HepG2 (cell line): ENCODE results near the gene IFI30. TPM values are rescaled to one million over a fixed set of nuclear protein-coding genes. Genes with fewer than 3 reads are reported as not detected.

Experiments
- AGO2 ChIP-seq: fragments of 200-400 bp; formaldehyde crosslinking; optimal IDR thresholded peaks from 2 replicates; pipeline ENCODE3; 2017; ENCODE audit warnings: mild to moderate bottlenecking, low read depth, low read length, moderate library complexity
- ARHGAP35 ChIP-seq: sonication (generic); formaldehyde crosslinking; IDR thresholded peaks from 2 replicates; pipeline ENCODE4 v1.9.0; 2022; ENCODE audit warnings: mild to moderate bottlenecking, inconsistent platforms, moderate library complexity, missing genetic modification reagents, borderline replicate concordance
- HCFC1 ChIP-seq: fragments of 150-350 bp; IDR thresholded peaks from 2 replicates; pipeline ENCODE4 v1.6.1; 2014; ENCODE audit warnings: low read depth, low read length
- IRF2 ChIP-seq: IDR thresholded peaks from 2 replicates; pipeline ENCODE4 v1.6.1; 2018; ENCODE audit warnings: missing genetic modification reagents, missing compliant biosample characterization
- LCORL ChIP-seq, 2 experiments: fragments of 450-650 bp in 1 of 2; sonication (generic) in 1 of 2; formaldehyde crosslinking in 1 of 2; IDR thresholded peaks; 2 replicates each; pipeline versions ENCODE4 v1.5.0 to v1.6.1; 2017 to 2020; ENCODE audit warnings: antibody characterized with exemption in 1 of 2, missing genetic modification reagents in 1 of 2
- ZFY ChIP-seq: sonication (generic); formaldehyde crosslinking; IDR thresholded peaks from 2 replicates; pipeline ENCODE4 v1.4.0; 2020; ENCODE audit warnings: missing genetic modification reagents
- ZNF276 ChIP-seq: sonication (generic); formaldehyde crosslinking; IDR thresholded peaks from 2 replicates; pipeline ENCODE4 v1.4.0; 2020; ENCODE audit warnings: mild to moderate bottlenecking, low read depth, missing genetic modification reagents
- ZNF335 ChIP-seq: sonication (generic); formaldehyde crosslinking; IDR thresholded peaks from 2 replicates; pipeline ENCODE4 v1.4.0; 2020; ENCODE audit warnings: missing genetic modification reagents
- ZNF781 ChIP-seq: sonication (generic); formaldehyde crosslinking; IDR thresholded peaks from 2 replicates; pipeline ENCODE4 v1.5.1; 2020; ENCODE audit warnings: borderline replicate concordance, mild to moderate bottlenecking, missing genetic modification reagents; ENCODE audit errors: not compliant biosample characterization
- polyA plus RNA-seq, 8 experiments: library from polyadenylated mRNA; depleted of rRNA in 3 of 8; stranded (reverse) in 7 of 8; unstranded in 1 of 8; fragments of >200 nt; fragmentation: Illumina TruSeq in 4 of 8; extraction: Trizol in 4 of 8; gene quantifications; 2 replicates each; pipeline versions ENCODE4 v1.2.1 to v1.2.3, GENCODE V29; 2011 to 2016; ENCODE audit warnings: low read depth in 4 of 8, missing spikeins in 1 of 8, mixed read lengths in 1 of 8; ENCODE audit not compliant: insufficient read depth in 1 of 8
- total RNA-seq, 5 experiments: library from RNA; depleted of rRNA; stranded (reverse); fragments of >200 nt; fragmentation: Illumina TruSeq; extraction: Trizol; gene quantifications; 2 replicates each; pipeline ENCODE4 v1.2.3, GENCODE V29; 2016; ENCODE audit warnings: low read depth in 1 of 5
- TF ChIP-seq, protein P1 (sequence below), 2 experiments: fragments of 450-650 bp in 1 of 2; sonication (generic) in 1 of 2; formaldehyde crosslinking in 1 of 2; IDR thresholded peaks; 2 replicates each; pipeline versions ENCODE4 v1.6.1 to v1.8.0; 2016 to 2022; ENCODE audit warnings: antibody characterized with exemption in 1 of 2, mild to moderate bottlenecking in 1 of 2, missing genetic modification reagents in 1 of 2
- TF ChIP-seq, protein P2 (sequence below): sonication (generic); formaldehyde crosslinking; IDR thresholded peaks from 2 replicates; pipeline ENCODE4 v1.5.1; 2020; ENCODE audit warnings: mild to moderate bottlenecking, moderate library complexity, missing genetic modification reagents
- TF ChIP-seq, protein P3 (sequence below): sonication (generic); formaldehyde crosslinking; conservative IDR thresholded peaks from 2 replicates; pipeline ENCODE4 v1.8.0; 2022; ENCODE audit warnings: mild to moderate bottlenecking, moderate library complexity, missing genetic modification reagents

The IFI30 gene
- total and polyA plus RNA-seq, 2 of the 13 experiments (the other 11 are each of a cell fraction or from before 2014, with no cell fraction given): 25.0 to 79.4 TPM

DNA sequence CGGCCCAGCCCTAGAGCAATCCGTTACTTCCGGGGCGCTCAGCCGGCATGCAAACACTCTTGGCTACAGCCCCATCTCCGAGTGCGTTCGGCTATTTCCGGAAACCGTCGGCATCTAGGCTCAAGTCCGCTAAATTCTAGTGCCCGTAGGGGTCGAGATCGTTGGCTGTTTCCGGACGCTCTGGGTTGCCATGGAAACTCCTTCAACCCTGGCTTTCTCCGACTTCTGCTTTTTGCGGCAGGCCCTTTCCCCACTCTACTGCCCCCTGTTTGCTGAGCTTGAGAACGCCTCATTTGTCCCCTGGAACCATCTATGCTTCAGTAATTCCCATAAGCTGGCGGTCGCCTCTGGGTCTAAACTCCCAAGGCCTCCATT is 21.2 kb upstream of the IFI30 start (continued):
- TF ChIP-seq, protein P1, sequence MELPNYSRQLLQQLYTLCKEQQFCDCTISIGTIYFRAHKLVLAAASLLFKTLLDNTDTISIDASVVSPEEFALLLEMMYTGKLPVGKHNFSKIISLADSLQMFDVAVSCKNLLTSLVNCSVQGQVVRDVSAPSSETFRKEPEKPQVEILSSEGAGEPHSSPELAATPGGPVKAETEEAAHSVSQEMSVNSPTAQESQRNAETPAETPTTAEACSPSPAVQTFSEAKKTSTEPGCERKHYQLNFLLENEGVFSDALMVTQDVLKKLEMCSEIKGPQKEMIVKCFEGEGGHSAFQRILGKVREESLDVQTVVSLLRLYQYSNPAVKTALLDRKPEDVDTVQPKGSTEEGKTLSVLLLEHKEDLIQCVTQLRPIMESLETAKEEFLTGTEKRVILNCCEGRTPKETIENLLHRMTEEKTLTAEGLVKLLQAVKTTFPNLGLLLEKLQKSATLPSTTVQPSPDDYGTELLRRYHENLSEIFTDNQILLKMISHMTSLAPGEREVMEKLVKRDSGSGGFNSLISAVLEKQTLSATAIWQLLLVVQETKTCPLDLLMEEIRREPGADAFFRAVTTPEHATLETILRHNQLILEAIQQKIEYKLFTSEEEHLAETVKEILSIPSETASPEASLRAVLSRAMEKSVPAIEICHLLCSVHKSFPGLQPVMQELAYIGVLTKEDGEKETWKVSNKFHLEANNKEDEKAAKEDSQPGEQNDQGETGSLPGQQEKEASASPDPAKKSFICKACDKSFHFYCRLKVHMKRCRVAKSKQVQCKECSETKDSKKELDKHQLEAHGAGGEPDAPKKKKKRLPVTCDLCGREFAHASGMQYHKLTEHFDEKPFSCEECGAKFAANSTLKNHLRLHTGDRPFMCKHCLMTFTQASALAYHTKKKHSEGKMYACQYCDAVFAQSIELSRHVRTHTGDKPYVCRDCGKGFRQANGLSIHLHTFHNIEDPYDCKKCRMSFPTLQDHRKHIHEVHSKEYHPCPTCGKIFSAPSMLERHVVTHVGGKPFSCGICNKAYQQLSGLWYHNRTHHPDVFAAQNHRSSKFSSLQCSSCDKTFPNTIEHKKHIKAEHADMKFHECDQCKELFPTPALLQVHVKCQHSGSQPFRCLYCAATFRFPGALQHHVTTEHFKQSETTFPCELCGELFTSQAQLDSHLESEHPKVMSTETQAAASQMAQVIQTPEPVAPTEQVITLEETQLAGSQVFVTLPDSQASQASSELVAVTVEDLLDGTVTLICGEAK (IDR thresholded peaks at IDR 0.05): no peak
- TF ChIP-seq, protein P1 (CRISPR knock-in tag; IDR thresholded peaks at IDR 0.05): no peak
- TF ChIP-seq LCORL (IDR thresholded peaks at IDR 0.05) (no peak), LCORL (CRISPR knock-in tag; IDR thresholded peaks at IDR 0.05) (no peak), AGO2 (peak; percentile 23), HCFC1 (no peak), ZNF781 (peak; percentile 80), ZNF276 (CRISPR knock-in tag) (no peak), IRF2 (CRISPR knock-in tag) (peak; percentile 25; the same call in 1 of the 2 replicates), ZNF335 (CRISPR knock-in tag) (peak; percentile 24; the same call in 1 of the 2 replicates), ARHGAP35 (CRISPR knock-in tag) (no peak), ZFY (peak; percentile 9; the same call in 1 of the 2 replicates)
- TF ChIP-seq, protein P2, sequence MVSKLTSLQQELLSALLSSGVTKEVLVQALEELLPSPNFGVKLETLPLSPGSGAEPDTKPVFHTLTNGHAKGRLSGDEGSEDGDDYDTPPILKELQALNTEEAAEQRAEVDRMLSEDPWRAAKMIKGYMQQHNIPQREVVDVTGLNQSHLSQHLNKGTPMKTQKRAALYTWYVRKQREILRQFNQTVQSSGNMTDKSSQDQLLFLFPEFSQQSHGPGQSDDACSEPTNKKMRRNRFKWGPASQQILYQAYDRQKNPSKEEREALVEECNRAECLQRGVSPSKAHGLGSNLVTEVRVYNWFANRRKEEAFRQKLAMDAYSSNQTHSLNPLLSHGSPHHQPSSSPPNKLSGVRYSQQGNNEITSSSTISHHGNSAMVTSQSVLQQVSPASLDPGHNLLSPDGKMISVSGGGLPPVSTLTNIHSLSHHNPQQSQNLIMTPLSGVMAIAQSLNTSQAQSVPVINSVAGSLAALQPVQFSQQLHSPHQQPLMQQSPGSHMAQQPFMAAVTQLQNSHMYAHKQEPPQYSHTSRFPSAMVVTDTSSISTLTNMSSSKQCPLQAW (CRISPR knock-in tag): peak; percentile 88
- TF ChIP-seq, protein P3, sequence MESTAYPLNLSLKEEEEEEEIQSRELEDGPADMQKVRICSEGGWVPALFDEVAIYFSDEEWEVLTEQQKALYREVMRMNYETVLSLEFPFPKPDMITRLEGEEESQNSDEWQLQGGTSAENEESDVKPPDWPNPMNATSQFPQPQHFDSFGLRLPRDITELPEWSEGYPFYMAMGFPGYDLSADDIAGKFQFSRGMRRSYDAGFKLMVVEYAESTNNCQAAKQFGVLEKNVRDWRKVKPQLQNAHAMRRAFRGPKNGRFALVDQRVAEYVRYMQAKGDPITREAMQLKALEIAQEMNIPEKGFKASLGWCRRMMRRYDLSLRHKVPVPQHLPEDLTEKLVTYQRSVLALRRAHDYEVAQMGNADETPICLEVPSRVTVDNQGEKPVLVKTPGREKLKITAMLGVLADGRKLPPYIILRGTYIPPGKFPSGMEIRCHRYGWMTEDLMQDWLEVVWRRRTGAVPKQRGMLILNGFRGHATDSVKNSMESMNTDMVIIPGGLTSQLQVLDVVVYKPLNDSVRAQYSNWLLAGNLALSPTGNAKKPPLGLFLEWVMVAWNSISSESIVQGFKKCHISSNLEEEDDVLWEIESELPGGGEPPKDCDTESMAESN (CRISPR knock-in tag): 0 out of 2 replicates have a peak, but pooled peaks have one; percentile 21
